WTC11 (cell line): Measurements from ENCODE around the gene HLA-DMA. TPM values are rescaled to one million over a fixed set of nuclear protein-coding genes. Genes with fewer than 3 reads are reported as not detected.

Experiments
- ATAC-seq: fragments of 200-7000 bp; cut with Tn5 transposase; 2 replicates; pipeline ENCODE4 v1.10.0; 2021; ENCODE audit warnings: mild to moderate bottlenecking, moderate library complexity
- CTCF ChIA-PET: fragments of 300-600 bp; sonication (Branson Sonifier 250); formaldehyde crosslinking; loops from one replicate; lab custom pipeline; 2021; ENCODE audit warnings: antibody characterized with exemption; lab: Charles Lee
- POLR2A ChIA-PET: fragments of 350-600 bp; sonication (Branson Sonifier 250); formaldehyde crosslinking; loops from one replicate; lab custom pipeline; 2021; ENCODE audit warnings: antibody characterized with exemption; lab: Charles Lee
- DNase-seq: peaks from one replicate; pipeline ENCODE4 v3.0.0; 2021; ENCODE audit warnings: low spot score
- H3K27ac Mint-ChIP-seq: 2 replicates; pipeline ENCODE4 v1.8.0; 2021; ENCODE audit warnings: mixed read lengths
- H3K27me3 Mint-ChIP-seq: 2 replicates; pipeline ENCODE4 v1.8.0; 2021; ENCODE audit warnings: low read depth, mild to moderate bottlenecking, moderate library complexity, mixed read lengths
- H3K36me3 Mint-ChIP-seq: 2 replicates; pipeline ENCODE4 v1.8.0; 2021; ENCODE audit warnings: mixed read lengths
- H3K4me1 Mint-ChIP-seq: 2 replicates; pipeline ENCODE4 v1.8.0; 2022; ENCODE audit warnings: mixed read lengths
- H3K4me3 Mint-ChIP-seq: 2 replicates; pipeline ENCODE4 v1.8.0; 2021; ENCODE audit warnings: mild to moderate bottlenecking, moderate library complexity, mixed read lengths
- H3K9me3 Mint-ChIP-seq: 2 replicates; pipeline ENCODE4 v1.8.0; 2021; ENCODE audit warnings: mixed read lengths
- ATF1 ChIP-seq: sonication (generic); formaldehyde crosslinking; IDR thresholded peaks from 2 replicates; pipeline ENCODE4 v1.8.1; 2023; ENCODE audit warnings: mild to moderate bottlenecking, moderate library complexity, missing genetic modification reagents
- CDX4 ChIP-seq: fragments of 250-450 bp; sonication (Bioruptor Pico); IDR thresholded peaks from 2 replicates; pipeline ENCODE4 v1.9.0; 2021; ENCODE audit warnings: moderate library complexity, mild to moderate bottlenecking, inconsistent platforms, borderline replicate concordance
- CREM ChIP-seq: sonication (generic); formaldehyde crosslinking; IDR thresholded peaks from 2 replicates; pipeline ENCODE4 v1.8.1; 2022; ENCODE audit warnings: mild to moderate bottlenecking, missing genetic modification reagents, moderate library complexity
- FOXP1 ChIP-seq: sonication (generic); formaldehyde crosslinking; IDR thresholded peaks from 2 replicates; pipeline ENCODE4 v1.8.0; 2022; ENCODE audit warnings: missing genetic modification reagents, mild to moderate bottlenecking, moderate library complexity, borderline replicate concordance
- GABPB1 ChIP-seq: sonication (generic); formaldehyde crosslinking; IDR thresholded peaks from 2 replicates; pipeline ENCODE4 v1.8.1; 2023; ENCODE audit warnings: mild to moderate bottlenecking, missing genetic modification reagents
- NFE2L1 ChIP-seq: sonication (generic); formaldehyde crosslinking; IDR thresholded peaks from 2 replicates; pipeline ENCODE4 v1.8.1; 2023; ENCODE audit warnings: missing genetic modification reagents
- SMAD4 ChIP-seq: sonication (generic); formaldehyde crosslinking; IDR thresholded peaks from 2 replicates; pipeline ENCODE4 v1.8.0; 2022; ENCODE audit warnings: mild to moderate bottlenecking, missing genetic modification reagents
- TCF7 ChIP-seq: sonication (generic); formaldehyde crosslinking; IDR thresholded peaks from 2 replicates; pipeline ENCODE4 v1.8.0; 2022; ENCODE audit warnings: mild to moderate bottlenecking, low read depth, missing genetic modification reagents, moderate library complexity
- TEAD1 ChIP-seq: sonication (generic); formaldehyde crosslinking; IDR thresholded peaks from 2 replicates; pipeline ENCODE4 v1.8.0; 2022; ENCODE audit warnings: mild to moderate bottlenecking, missing genetic modification reagents
- TEAD4 ChIP-seq: sonication (generic); formaldehyde crosslinking; IDR thresholded peaks from 2 replicates; pipeline ENCODE4 v1.8.0; 2022; ENCODE audit warnings: mild to moderate bottlenecking, missing genetic modification reagents
- ZBTB43 ChIP-seq: sonication (generic); formaldehyde crosslinking; IDR thresholded peaks from 2 replicates; pipeline ENCODE4 v1.8.1; 2023; ENCODE audit warnings: mild to moderate bottlenecking, missing genetic modification reagents
- ZNF425 ChIP-seq: fragments of 250-450 bp; sonication (Bioruptor Pico); conservative IDR thresholded peaks from 2 replicates; pipeline ENCODE4 v1.9.0; 2021; ENCODE audit warnings: mild to moderate bottlenecking
- total RNA-seq: library from RNA; stranded (reverse); gene quantifications from 3 replicates; pipeline ENCODE4 v1.2.3, GENCODE V29; 2021
- TF ChIP-seq, protein P1 (sequence below): sonication (generic); formaldehyde crosslinking; IDR thresholded peaks from 2 replicates; pipeline ENCODE4 v1.8.0; 2023; ENCODE audit warnings: missing genetic modification reagents
- TF ChIP-seq, protein P2 (sequence below): sonication (generic); formaldehyde crosslinking; IDR thresholded peaks from 2 replicates; pipeline ENCODE4 v1.8.1; 2022; ENCODE audit warnings: mild to moderate bottlenecking, missing genetic modification reagents, moderate library complexity, borderline replicate concordance
- TF ChIP-seq, protein P3 (sequence below): sonication (generic); formaldehyde crosslinking; IDR thresholded peaks from 2 replicates; pipeline ENCODE4 v1.8.1; 2023; ENCODE audit warnings: mild to moderate bottlenecking, missing genetic modification reagents, borderline replicate concordance
- TF ChIP-seq, protein P4 (sequence below): fragments of 250-450 bp; sonication (Bioruptor Pico); IDR thresholded peaks from 2 replicates; pipeline ENCODE4 v2.1.2; 2022; ENCODE audit warnings: mild to moderate bottlenecking, moderate library complexity

Gene HLA-DMA
- total RNA-seq, 1 experiment from 2014 or later = 6.6 TPM

DNA sequence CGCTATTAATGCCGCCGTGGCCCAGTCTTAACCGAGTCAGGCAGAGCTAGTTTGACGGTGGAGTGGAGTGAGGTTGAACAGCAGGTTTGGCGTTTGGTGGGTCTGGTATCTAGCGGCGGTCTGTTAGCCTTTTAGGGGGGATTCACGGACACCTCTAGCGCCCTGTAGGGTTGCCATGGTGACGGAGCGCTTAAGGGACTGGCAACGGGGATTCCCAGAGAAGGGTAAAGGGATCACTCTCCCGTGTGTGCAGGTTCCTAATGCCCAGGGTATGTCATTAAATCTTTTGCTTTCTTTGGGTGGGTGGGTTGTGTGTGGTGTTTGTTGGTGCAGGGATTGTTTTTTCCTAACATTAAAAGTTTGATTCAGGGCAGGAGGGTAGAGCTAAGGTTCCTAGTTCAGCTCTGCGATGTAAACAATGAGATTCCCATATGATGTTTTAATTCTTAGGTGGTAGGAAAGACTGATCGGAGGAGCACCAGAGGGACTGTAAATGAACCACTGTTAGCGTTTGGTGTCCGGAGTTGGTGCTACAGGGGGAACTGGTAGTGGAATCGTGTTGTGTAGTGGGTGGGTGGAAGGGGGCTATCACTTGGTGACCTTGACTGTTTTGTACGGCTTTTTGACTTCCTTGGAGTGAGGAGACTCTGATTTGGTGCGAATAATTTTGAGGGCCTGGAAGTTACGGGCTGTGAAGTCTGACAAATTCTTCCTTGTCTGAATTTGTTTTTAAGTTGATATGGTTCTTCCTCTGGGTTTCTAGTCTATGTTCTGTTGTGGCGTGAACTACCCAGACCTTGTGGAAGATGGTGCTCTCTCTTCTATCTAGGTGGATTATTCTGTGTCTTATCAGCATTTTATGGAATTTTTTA lies 20.5 kb upstream of the HLA-DMA start (continued):
- TF ChIP-seq CDX4 = no peak
- no peak for TF ChIP-seq CREM (CRISPR knock-in tag)
- TF ChIP-seq TEAD1 (CRISPR knock-in tag) = no peak

GRCh38 chr6:32972353-32973143 lies 19.7 kb upstream of the HLA-DMA start:
- peak overlapping the region; percentile 98 for H3K4me3 Mint-ChIP-seq
- H3K36me3 Mint-ChIP-seq = peaks cover 75% of the 10 kb centered on the region
- CTCF ChIA-PET = interaction anchor here (0.7 to 11.8 kb wide), 17 partner anchors 8 to 305 kb away, joined by 3 to 205 read pairs (median 4); partner anchors contain the start of genes B3GALT4, HLA-DMA, PSMB9 and TAP1
- H3K27ac Mint-ChIP-seq = peak overlapping the region; percentile 100
- peaks cover 4% of the 10 kb centered on the region; the same call in 1 of the 2 replicates for H3K27me3 Mint-ChIP-seq
- H3K4me1 Mint-ChIP-seq = peaks cover 33% of the 10 kb centered on the region
- peak; percentile 28 for DNase-seq
- H3K9me3 Mint-ChIP-seq = no peaks in the 10 kb centered on the region
- POLR2A ChIA-PET = interaction anchor here (0.6 to 7.0 kb wide), 37 partner anchors 9 to 1264 kb away, joined by 3 to 146 read pairs (median 5); partner anchors contain the start of genes B3GALT4, CUTA, HLA-DMA and HLA-DMB
- ATAC-seq = no peak; the same call in 1 of the 2 replicates
- TF ChIP-seq SMAD4 (CRISPR knock-in tag) = peak; percentile 77; the same call in 1 of the 2 replicates
- no peak for TF ChIP-seq ZNF425 (CRISPR knock-in tag)
- TF ChIP-seq, protein P1, sequence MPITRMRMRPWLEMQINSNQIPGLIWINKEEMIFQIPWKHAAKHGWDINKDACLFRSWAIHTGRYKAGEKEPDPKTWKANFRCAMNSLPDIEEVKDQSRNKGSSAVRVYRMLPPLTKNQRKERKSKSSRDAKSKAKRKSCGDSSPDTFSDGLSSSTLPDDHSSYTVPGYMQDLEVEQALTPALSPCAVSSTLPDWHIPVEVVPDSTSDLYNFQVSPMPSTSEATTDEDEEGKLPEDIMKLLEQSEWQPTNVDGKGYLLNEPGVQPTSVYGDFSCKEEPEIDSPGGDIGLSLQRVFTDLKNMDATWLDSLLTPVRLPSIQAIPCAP (CRISPR knock-in tag) = peak; percentile 7; the same call in 1 of the 2 replicates
- TF ChIP-seq ZBTB43 (CRISPR knock-in tag) = peak; percentile 69
- TF ChIP-seq, protein P2, sequence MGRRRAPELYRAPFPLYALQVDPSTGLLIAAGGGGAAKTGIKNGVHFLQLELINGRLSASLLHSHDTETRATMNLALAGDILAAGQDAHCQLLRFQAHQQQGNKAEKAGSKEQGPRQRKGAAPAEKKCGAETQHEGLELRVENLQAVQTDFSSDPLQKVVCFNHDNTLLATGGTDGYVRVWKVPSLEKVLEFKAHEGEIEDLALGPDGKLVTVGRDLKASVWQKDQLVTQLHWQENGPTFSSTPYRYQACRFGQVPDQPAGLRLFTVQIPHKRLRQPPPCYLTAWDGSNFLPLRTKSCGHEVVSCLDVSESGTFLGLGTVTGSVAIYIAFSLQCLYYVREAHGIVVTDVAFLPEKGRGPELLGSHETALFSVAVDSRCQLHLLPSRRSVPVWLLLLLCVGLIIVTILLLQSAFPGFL (CRISPR knock-in tag) = no peak
- TF ChIP-seq, protein P3, sequence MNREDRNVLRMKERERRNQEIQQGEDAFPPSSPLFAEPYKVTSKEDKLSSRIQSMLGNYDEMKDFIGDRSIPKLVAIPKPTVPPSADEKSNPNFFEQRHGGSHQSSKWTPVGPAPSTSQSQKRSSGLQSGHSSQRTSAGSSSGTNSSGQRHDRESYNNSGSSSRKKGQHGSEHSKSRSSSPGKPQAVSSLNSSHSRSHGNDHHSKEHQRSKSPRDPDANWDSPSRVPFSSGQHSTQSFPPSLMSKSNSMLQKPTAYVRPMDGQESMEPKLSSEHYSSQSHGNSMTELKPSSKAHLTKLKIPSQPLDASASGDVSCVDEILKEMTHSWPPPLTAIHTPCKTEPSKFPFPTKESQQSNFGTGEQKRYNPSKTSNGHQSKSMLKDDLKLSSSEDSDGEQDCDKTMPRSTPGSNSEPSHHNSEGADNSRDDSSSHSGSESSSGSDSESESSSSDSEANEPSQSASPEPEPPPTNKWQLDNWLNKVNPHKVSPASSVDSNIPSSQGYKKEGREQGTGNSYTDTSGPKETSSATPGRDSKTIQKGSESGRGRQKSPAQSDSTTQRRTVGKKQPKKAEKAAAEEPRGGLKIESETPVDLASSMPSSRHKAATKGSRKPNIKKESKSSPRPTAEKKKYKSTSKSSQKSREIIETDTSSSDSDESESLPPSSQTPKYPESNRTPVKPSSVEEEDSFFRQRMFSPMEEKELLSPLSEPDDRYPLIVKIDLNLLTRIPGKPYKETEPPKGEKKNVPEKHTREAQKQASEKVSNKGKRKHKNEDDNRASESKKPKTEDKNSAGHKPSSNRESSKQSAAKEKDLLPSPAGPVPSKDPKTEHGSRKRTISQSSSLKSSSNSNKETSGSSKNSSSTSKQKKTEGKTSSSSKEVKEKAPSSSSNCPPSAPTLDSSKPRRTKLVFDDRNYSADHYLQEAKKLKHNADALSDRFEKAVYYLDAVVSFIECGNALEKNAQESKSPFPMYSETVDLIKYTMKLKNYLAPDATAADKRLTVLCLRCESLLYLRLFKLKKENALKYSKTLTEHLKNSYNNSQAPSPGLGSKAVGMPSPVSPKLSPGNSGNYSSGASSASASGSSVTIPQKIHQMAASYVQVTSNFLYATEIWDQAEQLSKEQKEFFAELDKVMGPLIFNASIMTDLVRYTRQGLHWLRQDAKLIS (CRISPR knock-in tag) = 0 out of 2 replicates have a peak, but pooled peaks have one; percentile 67
- TF ChIP-seq ATF1 = no peak; the same call in 1 of the 2 replicates
- 0 out of 2 replicates have a peak, but pooled peaks have one; percentile 55 for TF ChIP-seq TCF7 (CRISPR knock-in tag)
- TF ChIP-seq FOXP1 (CRISPR knock-in tag) = peak; percentile 69; the same call in 1 of the 2 replicates
- peak; percentile 27; the same call in 1 of the 2 replicates for TF ChIP-seq GABPB1 (CRISPR knock-in tag)
- TF ChIP-seq NFE2L1 (CRISPR knock-in tag) = 0 out of 2 replicates have a peak, but pooled peaks have one; percentile 32
- peak; percentile 34; the same call in 1 of the 2 replicates for TF ChIP-seq TEAD4 (CRISPR knock-in tag)
- TF ChIP-seq, protein P4, sequence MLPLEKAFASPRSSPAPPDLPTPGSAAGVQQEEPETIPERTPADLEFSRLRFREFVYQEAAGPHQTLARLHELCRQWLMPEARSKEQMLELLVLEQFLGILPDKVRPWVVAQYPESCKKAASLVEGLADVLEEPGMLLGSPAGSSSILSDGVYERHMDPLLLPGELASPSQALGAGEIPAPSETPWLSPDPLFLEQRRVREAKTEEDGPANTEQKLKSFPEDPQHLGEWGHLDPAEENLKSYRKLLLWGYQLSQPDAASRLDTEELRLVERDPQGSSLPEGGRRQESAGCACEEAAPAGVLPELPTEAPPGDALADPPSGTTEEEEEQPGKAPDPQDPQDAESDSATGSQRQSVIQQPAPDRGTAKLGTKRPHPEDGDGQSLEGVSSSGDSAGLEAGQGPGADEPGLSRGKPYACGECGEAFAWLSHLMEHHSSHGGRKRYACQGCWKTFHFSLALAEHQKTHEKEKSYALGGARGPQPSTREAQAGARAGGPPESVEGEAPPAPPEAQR (CRISPR knock-in tag) = no peak
